ENCODE data around the gene OLIG3. TPM values are rescaled to one million over a fixed set of nuclear protein-coding genes. Genes with fewer than 3 reads are reported as not detected.

OLIG3 gene
- total RNA-seq, result not detected

DNA sequence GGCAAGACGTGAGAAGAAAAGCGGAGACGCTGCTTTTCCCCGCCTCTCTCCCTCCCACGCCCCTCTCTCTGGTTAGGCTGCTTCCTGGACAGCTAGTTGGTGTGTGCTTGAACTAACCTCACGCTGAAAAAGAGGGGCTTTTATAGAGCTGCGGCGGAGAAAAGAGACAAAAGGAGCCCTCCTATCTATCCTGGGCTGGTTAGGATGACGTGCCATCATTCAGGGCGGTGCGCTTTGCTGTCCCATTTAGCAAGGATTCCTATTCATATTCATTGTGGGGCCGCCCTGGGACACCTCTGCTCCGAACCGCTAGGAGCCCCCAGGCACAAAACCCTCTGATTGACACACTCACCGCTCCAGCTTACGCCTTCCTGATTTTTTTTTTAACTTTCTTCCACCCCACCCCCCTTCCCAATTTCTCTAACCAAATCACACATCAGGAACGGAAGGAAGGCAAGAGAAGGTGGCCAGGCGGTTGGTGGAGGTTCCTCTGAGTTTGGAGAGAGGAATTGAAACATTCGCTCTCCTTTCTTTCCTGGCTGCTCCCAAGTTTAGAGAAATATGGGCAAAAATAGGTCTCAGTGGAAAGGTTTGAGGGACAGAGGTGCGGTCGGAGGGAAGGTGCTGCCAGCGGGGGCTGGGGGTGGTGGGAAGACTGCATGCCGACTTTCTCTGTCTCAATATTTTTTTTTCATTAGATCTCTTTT lies at the start of gene OLIG3:
Gene OLIG3, minus strand, starts transcription at position 114 of the 707 bp plus-strand sequence. CDS start 224 bp downstream, outside the sequence.
- no peak for ATAC-seq

DNA sequence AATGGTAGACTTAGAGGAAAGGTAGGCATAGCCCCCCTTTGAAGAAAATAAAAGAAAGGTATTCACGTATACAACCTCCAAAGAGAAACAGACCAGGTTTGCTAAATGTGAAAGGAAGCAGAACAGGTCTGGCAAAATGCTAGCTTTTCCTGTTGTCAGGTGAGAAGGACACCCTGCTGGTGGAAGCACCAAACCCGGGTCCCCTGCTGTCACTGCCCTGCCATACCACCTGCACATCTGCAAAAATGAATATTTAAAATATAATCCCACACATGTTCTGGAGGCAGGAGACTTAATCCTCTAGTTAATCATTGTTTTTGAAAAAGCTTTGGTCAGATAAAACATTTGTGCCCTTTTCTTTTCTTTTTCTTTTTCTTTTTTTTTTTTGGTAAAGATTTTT lies 48.9 kb upstream of the OLIG3 start:
- no peak for ATAC-seq

DNA sequence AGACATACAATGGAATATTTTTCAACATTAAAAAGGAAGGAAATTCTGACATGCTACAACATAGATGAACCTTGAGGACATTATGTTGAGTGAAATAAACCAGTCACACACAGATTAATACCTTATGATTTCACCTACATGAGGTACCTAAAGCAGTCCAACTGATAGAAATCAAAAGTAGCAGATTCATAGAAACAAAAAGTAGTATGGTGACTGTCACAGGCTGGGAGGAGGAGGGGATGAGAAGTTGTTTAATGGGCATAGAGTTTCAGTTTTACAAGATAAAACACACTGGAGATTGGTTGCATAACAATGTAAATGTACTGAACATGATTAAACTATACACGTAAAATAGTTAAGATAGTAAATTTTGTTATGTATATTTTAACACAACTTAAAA lies 48.5 kb upstream of the OLIG3 start:
- ATAC-seq, result no peak

DNA sequence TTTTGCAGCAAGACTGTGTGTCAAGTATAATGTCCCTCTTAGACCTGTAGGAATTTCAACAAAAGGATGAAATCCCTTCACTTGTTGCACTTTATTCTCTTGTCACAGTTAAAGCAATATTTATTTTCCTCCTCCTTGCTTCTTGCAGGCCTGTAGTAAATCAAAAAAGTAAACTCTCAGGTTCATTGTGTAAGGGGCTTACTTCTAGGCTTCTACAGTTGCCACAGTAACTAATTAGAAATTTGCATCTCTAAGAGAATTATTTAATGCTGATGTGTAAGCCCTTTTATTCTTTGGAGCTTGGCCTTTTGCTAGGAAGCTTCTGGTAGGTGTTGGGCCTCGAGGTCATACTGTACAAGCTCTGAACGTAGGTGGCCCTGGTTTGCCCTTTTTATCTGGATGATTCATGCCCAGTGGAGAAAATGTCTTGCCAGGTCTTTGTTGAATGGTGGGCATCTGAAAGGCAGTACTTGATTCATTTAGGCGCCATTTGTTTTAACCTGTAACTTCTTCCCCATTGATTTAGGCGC lies 47.4 kb upstream of the OLIG3 start:
- ATAC-seq, result no peak

DNA sequence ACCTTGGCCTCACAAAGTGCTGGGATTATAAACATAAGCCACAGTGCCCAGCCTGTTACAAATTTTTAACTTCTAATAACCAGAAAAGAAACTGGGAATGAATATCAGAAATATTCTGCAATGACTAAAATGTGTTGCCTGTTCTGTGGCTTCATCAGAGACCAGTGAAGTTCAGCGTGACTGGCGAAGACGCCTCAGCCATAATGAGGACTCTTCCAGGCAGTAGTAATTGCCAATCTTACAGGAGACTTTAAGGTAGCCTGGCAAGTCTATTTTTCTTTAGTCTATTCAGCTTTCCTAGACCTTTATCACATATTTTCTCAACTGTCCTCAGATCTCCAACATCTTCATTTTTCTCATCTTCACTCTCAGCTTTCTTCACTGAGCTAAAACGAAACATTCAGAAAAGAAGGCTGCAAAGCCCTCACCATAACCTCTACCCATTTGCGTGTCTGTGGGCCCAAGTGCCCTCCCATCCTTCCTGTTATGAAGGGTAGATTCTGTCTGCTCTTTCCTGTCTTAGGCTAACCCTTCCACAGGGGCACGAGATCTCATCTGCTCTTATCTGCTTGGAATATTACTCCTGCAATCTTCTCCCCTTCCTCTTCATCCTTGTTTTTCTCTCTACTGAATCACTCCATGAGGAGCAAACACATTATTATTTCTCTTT lies 42.0 kb upstream of the OLIG3 start:
- ATAC-seq, result no peak

DNA sequence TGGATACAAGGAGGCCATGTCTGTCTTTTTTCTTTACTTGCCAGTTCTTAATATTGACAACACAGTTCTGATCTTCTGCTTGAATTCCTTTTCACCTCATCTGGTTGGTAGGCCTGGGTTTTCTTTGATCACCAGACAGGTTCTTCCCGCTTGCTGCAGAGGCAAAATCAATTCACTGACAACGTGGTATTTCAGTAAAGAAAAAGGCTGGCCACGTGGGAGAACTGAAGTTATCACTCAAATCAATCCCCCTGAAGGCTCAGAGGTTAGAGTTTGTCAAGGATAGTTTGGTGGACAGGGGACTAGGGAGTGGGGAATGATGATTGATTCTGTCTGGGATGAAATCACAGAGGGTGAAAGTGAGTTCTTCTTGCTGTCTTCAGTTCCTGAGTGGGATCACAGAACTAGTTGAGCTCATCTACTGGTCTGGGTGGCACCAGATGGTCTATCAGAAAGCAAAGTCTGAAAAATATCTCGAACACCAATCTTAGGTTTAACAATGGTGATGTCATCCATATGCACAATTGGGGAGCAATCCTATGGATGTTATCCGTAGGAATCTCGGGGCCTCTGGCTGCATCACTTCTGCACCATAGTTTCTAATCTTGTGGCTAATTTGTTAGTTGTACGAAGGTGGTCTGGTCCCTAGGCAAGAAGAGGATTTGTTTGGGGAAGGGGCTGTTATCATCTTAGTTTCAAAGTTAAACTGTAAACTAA lies 37.3 kb upstream of the OLIG3 start:
- ATAC-seq, result no peak

DNA sequence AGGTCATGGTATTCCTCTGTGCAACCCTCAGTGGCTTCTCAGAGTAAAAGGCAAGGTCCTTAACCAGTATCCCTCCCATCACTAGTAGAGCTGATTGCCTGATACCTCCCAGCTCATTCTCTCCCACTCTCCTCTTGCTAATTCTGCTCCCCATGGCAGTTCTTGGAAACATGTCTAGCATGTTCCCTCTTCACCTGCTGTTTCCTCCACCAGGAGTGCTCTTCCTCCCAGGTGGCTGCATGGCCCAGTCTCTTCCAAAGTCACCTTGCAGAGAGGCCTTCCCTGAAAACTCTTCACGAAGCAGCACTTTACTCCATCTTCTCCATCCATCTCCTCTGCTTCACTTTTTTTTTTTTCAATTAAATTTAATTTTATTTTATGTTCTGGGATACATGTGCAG lies 36.2 kb upstream of the OLIG3 start:
- no peak for ATAC-seq

DNA sequence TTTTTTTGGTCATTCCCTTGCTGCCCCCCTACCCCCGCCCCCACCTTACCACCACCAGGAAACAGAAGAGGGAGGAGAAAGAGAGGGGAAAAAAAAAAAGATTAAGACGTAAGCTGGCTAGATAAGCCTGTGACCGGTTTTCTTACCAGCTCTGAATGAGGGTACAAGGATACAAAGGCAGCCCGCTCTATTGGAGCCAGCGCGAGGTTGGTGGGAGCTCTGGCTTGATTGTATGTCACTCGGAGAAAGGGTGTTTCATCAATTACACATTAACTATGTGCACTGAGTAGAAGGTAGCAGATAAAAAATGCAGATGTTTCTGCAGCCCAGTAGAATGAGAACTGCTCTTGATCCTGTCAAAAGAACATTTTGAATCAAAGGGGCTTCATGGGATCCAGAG lies 28.6 kb upstream of the OLIG3 start:
- no peak for ATAC-seq

DNA sequence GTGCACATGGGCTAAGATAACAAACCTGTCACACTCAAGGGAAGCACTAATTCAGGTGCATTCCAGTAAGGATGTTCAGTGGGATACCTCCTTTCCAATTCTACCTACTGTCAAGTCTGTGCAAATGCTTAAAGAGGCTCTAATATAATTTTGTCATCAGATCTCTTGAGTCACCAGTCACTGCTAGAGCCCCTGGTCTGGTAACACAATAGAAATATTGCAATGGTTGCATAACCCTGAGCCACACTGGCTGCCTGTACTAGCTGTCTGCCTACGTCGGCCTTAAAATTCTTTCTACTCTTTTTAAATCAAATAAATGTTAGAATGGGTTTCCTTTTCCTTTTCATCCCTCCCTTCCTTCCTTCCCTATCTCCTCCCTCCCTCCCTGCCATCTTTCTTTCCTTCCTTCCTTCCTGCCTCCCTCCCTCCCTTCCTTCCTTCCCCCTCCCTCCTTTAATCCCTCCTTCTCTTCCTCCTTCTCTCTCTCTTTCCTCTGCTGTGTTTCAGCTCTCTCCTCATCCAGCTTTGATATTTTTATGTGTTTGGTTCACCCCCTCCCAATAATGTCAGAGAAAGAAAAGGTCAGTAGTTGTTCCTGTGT lies 28.1 kb upstream of the OLIG3 start:
- no peak for ATAC-seq

DNA sequence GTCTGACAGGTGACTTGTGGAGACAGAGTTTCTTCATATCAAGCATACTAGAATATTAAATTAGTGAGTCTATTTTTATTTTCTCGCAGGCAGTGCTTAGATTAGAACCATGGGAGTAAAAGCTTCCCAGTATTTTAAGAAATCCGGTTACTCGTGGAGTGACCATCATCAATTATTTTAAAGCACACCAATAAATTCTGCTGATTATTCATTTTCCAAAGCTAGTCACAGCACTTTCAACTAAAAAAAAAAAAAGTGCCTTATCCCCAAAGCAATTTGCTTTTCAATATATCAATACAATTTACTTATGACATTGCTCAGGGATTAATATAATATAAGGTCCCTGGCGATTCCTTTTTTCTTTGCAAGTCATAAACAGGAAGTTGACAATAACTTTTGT lies 26.3 kb upstream of the OLIG3 start:
- ATAC-seq, result no peak

DNA sequence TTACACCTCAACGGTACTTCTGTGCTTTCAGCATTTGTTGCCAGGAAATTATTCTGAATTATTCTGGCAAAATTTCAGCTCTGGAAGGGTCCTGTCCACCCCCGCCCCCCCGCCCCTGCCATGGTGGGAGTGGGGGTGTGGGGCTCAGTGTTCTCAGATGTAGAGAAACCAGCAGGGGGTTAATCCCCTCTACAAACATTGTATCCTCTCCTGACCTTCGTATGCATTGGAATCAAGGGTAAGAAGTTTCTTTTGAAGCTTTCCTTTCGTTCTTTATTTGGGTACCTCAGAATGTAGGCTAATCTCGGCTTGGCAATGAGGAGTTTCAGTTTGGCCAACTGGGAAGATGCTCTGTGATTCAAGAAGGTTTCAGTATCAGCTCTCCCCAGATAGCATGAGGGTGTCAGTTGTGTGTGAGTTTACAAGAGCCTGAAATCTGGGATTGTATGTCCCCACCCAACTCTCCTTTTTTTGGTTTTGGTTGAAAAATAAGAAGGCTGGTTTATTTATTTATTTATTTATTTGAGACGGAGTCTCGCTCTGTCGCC lies 25.5 kb upstream of the OLIG3 start:
- no peak for ATAC-seq

DNA sequence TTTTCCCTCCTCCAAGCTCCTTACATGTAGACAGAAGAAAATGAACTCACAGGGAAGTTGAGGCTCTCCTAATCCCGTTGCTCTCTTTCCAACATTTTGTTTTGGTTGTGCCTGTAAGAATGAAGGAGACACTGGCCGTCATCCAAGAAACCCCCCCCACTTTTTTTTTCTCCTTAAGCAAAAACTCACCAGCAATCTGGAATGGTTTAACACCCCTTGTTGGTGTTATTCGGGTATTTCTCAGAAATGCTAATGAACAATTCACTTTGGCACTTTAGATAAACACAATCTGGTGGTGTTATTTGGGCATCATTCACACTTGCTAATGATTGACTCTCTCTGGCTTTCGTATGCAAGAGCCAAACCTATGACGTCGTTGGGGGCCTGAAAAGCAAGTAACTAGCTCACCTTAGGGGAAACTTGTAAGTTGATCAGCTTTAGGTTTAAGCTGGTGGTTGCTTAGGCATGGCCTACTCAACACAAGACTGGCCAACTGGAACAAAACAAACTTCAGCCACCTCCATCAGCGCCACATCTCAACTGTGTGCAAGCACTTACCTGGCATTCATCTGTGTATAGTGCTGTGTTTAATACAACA lies 24.3 kb upstream of the OLIG3 start:
- no peak for ATAC-seq

DNA sequence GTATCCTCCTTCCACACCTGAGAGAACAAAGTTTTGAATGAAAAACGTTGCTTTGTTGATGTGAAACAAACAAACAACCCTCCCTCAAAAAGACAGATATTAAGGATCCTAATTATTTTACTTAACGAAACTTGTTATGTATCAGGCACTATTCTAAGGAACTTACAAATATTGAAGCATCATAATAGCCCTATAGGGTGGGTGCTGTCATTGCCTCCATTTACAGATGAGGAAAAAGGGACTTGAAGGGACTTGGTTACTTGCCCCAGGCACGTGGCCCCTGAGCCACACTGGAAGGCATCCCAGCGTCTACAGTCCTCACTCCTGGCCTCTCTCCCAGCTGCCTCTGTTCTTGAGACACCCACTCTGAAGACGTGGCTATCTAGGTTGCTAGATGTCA lies 20.2 kb upstream of the OLIG3 start:
- ATAC-seq, result no peak

DNA sequence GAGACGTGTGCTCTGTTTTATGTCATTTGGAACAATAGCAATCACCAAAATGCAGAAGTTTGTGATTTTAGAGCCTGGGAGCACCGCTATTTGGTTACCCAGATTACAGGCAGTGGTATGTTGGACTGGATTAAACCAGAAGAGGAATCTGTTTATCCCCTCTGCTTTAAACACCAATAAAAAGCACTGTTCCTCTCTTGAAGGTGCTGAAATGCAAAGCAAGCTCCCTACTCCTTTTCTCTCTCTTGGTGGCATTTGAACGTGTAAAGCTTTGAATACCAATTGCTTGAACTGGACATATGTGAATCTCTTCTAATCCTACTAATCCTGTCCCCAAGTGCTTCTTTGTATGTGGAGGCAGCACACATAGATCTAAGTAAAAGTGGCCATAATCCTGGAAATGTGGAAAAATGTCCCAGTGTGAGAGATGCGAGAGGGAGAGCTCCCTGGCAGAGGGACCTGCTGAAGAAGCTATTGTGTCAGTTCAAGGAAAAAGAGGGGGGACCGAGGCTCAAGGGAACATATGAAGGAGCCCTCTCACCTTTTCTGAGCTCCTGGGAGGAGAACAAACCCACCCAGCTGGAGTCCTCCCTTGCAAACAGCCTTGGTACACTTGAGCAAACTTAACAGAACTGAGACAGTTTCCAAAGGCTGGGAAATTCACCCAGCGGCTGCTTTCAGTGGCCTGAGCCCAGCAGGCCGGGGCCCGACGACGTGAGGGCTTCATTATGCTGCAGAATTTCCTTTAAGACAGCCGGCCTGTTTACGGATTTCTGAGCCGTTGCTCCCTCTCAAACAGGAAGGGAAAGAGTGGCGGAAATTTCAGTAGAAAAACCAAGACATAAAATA lies 18.8 kb upstream of the OLIG3 start:
- no peak for ATAC-seq

DNA sequence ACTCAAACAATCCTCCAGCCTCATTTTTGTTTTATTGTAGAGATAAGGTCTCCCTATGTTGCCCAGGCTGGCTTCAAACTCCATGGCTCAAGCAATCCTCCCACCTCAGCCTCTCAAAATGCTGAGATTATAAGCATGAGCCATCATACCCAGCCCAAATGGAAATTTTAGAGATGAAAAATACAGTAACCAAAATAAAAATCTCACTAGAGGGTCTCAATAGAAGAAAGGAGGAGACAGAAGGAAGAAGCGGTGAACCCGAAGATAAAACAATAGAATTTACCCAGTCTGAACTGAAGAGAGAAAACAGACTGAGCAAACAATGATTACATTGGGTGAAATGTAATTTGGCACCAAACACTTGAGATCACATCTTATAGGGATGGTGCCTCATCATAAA lies 16.7 kb upstream of the OLIG3 start:
- ATAC-seq, result no peak

DNA sequence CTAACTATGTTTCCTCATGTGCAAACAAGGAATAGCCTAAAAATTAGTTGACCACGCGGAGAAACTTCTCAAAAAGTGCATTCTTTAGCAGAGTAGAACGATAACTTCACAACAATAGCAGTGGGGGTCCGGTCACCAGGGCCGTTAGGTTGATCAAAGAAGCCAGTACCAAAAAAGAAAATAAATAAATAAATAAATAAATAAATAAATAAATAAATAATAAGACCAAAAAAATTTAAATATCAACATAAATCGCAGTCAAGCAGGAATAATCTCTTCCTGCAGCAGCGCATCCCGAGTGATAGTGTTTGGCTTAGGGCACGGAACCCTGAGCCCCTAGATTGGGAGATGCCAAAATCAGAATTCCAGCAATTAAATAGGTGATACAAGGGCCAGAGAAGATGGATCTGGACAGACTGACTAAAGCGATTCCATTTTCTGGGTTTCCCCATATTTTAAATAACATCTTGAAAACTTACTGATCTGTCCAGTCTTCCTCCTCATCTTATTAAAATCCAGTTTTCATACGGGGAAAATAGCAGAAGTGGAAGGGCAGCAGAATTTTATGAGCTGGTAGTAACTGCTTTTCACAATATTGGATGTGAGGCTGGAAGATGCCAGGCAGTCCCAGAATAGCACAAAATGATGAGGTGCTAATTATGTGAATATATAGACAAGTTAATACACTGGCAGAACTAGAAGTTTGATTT lies 4.4 kb upstream of the OLIG3 start:
- ATAC-seq, result no peak

DNA sequence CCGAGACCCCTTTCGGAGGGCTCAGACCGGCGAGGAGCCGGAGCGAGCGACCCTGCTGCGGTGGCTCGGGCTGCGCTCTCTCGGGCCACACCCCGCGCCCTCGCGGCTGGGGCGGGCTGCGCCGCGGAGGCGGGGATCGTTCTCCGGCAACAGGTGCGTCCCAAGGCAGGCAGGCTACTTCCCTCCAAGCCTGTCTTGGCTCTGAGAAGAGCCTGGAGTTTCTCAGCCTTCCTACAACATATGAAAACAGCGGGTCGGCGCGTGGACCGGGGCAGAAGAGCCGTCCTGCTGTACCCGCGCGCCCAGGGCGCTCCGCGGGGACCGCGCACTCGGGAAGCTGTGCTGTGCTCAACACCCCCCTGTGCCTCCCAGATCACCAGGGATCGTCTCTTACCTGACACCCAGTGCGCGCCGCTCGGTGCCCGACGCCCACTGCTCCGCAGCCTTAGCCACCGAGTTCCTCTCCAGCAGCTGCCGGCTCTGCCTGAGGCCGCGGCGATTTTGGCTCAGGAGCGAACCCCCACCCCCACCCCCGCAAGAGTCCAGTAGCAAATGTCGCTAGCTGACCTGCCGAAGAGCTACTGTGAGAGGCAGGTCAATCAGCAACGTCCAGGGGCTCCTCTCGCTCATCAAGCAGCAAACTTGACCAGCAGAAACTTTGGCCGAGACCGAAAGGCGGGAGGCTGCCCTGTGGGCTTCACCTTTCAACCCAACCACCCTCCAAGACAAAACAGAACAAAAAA lies 3.7 kb upstream of the OLIG3 start:
- ATAC-seq, result peak; percentile 61

DNA sequence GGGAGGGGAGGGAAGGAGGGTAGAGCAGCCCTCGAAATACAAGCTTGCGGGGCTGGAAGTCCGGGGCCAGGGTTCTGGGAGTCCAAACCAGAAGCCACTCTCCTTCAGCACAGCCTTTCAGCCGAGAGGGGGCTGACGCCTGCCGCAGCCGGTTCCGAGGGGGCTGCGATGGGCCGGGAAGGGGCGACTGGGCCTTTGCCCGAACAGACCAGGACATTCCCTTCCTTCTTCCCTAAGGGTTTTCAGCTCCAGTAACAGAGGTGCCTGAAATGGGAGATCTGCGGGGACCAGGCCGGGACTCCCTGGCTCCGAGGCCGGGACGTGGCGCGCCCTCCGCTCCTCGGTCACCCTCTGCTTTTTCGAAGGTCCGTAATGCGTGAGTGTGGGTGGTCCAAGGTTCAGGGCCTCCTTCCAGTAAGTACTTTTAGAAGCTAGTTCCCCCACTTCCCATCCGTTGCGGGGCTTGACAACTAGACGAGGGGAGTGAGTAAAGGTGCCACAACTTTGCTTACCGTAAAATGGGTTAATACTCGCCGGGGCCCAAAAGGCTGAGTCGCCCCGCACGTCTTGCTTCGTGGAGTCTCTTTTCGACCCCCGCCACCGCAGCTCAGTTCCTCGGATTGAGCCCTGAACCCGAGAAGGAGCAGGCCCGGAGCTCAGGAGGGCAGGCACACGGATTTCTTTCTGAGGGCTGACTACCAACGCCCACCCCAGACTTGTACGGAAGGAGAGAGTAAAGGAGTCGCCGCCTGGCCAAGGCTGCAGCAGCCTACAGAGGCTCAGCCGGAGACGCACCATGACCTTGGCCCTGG lies 2.9 kb upstream of the OLIG3 start:
- ATAC-seq, result no peak

DNA sequence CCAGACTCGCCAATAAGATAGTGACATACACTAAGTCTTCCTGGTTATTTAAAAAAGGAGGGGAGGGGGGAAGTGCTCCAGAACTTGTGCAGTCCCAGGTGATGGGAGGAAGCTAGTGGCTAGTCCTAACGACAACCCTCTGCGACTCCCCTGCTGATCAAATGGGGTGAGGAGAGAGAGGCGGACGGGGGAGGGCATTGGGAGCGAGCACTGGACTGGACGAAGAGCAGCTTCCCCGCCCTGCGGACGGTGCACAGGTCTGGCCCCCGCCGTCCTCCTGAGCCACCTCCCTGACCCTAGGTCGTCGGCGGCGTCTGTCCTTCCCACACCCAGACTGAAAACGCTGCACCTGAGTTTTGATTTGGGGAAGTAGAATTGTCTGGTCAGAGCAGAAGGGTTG lies 2.2 kb upstream of the OLIG3 start:
- ATAC-seq, result no peak
